HG03064 (cell line): ENCODE measurements around the gene ZYG11B.
"Not testable (repeated sequence)": the region's sequence is repeated elsewhere in the genome, so short reads cannot be mapped to it uniquely, and the experiment has no call there.

Source experiments
- ATAC-seq: cut with Tn5 transposase; IDR thresholded peaks from one replicate; pipeline ENCODE4 v1.9.1; 2021; ENCODE audit warnings: low read depth; ENCODE audit not compliant: unreplicated experiment

Gene ZYG11B

DNA sequence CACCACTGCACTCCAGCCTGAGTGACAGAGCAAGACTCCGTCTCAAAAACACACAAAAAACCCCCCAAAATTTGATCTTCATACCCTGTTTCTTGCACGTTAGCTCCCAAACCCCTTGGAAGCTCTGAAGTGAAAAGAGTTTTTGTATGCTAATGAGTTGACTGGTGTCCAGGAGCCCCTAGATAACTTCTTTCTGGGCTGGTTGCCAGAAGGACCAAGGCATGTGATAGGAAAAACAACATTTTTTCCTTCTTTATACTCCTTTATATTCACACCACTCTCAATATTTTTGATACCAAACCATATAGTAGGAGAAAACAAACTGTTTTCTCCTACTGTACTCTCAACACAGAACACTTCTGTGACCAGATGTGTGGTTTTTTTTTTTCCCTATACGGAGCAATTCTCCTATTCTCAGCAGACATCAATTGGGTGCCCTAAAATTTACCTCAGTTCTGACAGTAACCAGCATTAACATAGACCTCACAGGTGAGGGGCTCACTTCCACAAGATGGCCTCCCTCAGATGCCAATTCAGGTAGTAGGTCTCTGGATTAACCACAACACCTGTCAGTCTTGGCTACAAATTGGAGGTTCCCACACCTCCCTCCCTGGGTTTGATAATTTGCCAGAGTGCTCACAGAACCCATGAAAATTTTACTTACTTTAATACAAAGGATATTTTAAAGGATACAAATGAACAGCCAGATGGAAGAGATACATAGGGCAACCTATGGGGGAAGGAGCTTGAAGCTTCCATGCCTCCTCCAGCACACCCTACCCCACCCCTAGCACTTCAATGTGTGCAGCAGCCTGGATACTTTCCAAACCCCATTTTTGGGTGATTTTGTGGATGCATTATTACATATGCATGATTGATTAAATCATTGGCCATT is 25.6 kb downstream of the ZYG11B start:
- ATAC-seq = no peak

DNA sequence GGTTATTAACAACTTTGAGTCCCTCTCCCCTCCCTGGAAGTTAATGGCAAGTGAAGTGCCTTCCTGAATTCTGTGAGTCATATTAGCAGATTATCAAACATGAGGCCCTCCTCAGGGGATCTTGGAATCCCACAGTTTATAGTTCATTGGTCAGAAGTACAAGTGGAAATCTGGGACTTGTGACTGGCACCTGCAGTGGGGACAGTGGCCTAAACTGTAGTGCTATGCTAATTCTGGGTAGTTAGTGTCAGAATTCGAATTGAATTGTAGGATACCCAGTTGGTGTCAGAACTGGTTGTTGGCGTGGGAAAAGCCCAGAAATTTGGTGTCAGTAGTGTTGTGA is 26.2 kb downstream of the ZYG11B start:
- no peak for ATAC-seq

DNA sequence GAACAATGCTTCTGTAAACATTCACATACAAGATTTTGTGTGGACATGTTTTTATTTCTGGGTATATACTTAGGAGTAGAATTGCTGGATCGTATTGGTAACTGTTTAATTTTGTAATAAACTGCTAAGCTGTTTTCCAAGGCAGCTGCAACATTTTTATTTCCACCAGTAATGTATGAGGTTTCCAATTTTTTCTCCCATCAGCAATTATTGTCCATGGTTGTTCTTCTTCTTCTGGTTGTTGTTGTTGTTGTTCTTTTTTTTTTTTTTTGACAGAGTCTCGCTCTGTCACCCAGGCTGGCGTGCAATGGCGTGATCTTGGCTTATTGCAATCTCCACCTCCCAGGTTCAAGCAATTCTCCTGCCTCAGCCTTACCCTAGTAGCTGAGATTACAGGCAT is 26.9 kb downstream of the ZYG11B start:
- no peak for ATAC-seq

DNA sequence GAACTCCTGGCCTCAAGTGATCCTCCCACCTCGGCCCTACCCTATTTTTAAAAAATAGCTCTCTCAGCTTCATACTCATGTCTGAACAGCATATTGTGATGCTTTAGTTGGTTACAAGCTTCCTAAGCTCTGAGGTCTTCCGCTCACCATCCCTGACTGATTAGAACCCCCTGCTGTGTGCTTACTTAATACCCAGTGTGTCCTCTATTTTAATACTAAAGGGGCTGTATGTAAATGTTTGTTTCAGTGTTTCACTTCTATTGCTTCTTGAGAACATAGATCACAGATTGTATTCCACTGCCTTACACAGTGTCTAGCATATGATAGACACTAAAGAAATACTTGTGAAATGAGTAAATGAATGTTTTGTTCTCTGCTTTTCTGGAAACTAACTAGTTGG is 29.8 kb downstream of the ZYG11B start:
- ATAC-seq = no peak

DNA sequence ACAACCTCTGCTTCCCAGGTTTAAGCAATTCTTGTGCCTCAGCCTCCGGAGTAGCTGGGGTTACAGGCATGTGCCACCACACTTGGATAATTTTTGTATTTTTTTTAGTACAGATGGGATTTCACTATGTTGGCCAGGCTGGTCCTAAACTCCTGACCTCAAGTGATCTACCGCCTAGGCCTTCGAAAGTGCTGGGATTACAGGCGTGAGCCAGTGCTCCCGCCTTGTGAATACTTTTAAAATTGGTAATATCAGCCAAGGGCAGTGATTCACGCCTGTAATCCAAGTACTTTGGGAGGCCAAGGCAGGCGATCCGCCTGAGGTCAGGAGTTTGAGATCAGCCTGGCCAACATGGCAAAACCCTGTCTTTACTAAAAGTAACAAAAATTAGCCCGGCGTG is 33.7 kb downstream of the ZYG11B start:
- ATAC-seq = no peak

DNA sequence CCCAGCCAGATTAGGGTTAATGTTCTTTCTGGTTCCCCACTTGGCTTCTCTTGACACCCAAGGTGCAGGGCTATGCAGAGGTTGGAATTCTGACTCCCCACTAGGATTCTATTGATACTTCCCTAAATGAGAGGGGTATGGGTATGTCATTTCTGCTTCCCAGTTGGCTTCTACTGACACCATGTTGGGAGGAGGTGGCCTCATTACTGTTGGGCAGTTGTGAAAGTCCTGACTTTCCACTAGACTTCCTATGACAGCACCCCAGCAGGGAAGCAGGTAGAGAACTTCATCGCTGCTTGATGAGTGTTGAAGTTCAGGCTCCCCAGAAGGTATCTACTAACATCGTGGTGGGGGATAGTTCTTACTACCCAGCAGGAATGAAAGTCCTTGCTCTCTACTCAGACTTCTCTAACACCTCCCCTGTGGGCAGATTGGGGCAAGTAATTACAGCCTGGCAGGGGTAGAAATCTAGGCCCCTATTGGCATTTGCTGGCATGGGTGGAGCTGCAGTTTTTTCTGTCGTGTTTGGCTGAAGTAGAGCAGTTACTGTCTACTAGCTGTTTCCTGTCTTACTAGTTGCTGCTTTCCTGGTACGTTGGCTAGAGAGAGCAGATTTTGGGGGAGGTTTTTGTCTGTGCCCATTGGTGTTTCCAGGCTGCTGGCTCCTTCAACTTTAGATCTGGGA is 41.5 kb downstream of the ZYG11B start:
- no peak for ATAC-seq

DNA sequence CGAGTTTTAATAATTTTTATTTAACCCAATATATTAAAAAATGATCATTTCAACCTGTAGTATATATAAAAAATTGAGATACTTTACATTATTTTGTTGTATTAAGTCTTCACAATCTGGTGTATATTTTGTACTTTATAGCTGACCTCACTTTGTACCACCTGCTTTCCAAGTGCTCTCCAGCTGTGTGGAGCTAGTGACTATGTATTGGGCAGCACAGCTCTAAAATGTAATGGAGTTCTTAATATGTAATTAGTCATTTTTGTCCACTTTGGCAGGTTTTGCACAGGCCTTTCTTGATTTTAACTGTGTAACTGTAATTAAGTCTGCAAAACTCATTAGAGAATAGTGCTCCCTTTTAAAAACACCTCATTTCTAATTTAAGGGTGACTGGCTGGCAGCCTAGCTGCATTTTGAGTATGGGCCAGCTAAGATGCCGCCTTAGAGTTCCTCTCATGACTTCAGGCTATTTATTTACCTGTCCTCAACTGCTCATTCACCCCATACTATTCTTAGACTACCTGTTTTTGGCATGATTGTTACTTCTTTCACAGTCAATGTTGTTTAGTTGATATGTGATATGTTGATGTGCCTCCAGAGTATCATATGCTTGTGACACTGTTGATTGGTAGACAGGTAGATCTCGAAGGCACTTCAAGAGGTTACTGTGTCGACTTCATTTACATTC is 43.2 kb downstream of the ZYG11B start:
- ATAC-seq = no peak

DNA sequence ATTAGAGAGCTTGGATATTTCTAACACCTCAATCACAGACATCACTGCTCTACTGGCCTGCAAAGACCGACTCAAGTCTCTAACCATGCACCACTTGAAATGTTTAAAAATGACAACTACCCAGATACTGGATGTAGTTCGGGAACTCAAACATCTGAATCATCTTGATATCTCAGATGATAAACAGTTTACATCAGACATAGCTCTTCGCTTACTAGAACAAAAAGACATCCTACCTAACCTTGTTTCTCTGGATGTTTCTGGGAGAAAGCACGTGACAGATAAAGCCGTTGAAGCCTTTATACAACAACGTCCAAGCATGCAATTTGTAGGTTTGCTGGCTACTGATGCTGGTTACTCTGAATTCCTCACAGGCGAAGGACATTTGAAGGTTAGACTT is 45.1 kb downstream of the ZYG11B start:
- no peak for ATAC-seq

DNA sequence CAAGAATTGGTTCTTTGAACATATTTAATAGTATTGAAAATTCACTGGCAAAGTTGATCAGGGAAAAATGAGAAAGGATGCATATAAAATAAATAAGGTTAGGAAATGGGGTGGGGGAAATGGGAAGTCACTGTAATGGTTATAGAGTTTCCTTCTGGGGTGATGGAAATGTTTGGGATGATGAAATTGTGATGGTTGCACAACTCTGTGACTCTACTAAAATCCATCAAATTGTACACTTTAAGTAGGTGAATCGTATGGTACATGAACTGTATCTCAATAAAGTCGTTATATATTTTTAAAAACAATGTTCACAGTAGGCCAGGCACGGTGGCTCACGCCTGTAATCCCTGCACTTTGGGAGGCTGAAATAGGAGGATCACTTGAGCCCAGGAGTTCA is 59.9 kb downstream of the ZYG11B start:
- ATAC-seq = no peak

DNA sequence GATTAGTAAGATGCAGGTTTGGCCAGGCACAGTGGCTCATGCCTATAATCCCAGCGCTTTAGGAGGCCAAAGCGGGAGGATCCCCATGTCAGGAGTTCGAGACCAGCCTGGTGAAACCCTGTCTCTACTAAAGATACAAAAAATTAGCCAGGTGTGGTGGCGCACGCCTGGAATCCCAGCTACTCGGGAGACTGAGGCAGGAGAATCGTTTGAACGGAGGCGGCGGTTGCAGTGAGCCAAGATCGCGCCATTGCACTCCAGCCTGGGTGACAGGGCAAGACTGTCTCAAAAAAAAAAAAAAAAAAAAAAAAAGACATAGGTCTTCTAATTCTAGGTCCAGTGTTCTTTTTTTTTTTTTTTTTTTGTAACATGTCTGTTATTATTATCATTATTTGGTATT is 64.2 kb downstream of the ZYG11B start:
- not testable (repeated sequence) for ATAC-seq

DNA sequence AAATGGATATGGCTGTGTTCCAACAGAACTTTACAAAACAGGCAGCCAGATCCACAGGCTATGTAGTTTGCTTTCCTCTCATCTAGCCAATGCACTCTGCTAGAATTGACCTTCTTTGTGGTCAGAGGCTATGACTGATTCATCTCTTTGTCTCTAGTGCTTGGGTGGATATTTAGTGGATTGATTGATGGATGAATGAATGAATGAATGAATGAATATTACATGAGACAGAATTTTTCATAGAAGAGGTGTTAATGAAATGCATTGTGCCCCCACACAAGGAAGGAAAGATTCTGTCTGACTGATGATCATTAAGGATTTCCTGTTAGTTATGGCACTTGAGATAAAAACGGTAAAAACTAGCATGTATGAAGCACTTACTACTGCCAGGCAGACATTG is 65.8 kb downstream of the ZYG11B start:
- no peak for ATAC-seq

DNA sequence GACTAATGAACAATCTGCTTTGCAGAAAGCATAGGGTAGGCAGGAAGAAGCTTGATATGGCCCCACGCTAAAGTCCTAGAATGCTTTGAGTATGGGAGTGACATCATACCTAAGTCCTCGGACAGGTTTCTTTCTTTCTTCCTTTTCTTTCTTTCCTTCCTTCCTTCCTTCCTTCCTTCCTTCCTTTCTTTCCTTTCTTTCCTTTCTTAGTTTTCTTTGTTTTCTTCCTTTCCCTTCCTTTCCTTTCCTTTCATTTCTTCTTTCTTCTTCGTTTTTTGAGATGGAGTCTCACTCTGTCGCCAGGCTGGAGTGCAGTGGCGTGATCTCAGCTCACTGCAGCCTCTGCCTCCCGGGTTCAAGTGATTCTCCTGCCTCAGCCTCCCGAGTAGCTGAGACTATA is 67.5 kb downstream of the ZYG11B start:
- ATAC-seq = not testable (repeated sequence)

DNA sequence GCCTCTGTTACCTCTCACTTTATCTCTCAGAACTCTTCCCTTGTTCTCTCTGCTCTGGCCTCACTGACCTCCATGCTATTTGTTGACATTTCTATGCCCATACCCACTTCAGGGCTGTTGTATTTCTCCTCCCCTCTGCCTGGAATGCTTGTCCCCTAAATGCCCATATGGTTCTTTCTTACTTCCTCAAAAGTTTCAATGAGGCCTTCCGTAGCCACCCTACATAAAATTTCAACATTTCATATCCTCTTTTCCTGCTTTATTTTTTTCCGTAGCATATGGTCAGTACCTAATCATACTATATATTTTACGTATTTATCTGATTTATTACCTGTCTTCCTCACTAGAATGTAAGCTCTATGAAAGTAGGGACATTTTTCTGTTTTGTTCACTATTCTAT is 69.2 kb downstream of the ZYG11B start:
- ATAC-seq = no peak

DNA sequence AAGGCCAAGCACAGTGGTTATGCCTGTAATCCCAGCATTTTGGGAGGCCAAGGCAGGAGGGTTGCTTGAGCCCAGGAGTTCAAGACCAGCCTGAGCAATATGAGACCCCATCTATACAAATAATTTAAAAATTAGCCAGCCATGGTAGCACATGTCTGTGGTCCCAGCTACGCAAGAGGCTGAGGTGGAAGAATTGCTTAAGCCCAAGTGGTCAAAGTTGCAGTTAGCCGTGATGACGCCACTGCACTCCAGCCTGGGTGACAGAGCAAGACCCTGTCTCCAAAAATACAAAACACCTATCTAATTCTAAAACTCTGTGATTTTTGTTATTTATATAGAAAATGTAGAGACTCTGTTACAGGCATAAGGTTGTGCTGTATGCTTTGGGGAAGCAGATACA is 72.1 kb downstream of the ZYG11B start:
- ATAC-seq = no peak

DNA sequence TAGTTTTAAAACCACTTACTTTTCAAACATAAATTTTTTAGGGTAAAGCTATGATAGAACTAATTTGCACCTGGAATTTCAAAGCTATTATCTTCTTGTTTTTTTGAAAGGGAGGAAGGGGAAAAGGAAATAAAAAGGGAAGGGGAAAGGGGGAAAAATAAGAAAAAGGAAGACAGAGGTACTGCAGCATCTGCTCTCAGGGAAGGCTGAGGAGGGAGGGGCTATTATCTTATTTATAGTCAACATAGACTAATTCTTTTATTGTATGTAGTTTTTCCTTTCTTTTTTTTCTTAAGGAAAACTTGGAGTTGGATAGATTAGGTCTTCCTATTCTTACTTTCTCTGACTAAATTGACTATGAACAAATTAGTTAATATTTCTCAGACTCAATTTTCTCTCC is 74.8 kb downstream of the ZYG11B start:
- ATAC-seq = no peak

DNA sequence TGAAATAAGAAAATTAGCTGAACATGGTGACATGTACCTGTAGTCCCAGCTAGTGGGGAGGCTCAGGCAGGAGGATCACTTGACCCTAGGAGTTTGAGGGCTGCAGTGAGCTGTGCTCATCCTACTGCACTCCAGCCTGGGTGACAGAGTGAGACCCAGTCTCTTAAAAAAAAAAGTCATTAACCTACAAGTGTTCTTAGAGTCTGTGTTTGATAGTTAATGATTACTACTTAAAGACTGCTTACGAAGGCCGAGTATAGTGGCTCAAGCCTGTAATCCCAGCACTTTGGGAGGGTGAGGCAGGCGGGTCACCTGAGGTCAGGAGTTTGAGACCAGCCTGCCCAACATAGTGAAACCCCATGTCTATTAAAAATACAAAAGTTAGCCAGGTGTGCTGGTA is 77.8 kb downstream of the ZYG11B start:
- ATAC-seq = not testable (repeated sequence)

DNA sequence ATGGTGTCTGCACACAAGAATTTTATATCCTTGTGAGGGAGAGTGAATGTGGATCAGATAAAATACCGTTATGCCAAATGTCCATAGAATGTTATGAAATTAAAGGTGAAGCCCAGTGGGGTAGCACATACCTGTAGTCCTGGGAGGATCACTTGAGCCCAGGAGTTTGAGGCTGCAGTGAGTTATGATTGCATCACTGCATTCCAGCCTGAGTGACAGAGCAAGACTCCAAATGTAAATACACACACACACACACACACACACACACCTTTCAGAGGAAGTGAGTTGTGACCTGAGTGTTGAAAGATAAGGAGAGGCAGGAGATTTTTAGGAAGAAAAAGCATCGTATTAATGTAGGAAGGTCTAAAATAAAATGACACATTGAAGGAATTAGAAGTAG is 88.2 kb downstream of the ZYG11B start:
- ATAC-seq = no peak

DNA sequence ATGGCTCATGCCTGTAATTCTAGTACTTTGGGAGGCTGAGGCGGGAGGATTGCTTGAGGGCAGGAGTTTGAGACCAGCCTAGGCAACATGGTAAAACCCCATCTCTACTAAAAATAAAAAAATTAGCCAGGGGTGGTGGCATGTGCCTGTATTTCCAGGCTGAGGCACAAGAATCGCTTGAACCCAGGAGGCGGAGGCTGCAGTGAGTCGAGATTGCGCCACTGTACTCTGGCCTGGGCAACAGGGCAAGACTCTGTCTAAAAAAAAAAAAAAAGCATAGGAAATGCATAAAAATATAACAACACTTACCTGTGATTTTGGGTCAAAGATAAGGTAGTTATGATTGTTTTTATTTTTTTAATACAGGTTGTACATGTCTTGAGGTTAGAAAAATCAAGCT is 94.6 kb downstream of the ZYG11B start:
- ATAC-seq = not testable (repeated sequence)

DNA sequence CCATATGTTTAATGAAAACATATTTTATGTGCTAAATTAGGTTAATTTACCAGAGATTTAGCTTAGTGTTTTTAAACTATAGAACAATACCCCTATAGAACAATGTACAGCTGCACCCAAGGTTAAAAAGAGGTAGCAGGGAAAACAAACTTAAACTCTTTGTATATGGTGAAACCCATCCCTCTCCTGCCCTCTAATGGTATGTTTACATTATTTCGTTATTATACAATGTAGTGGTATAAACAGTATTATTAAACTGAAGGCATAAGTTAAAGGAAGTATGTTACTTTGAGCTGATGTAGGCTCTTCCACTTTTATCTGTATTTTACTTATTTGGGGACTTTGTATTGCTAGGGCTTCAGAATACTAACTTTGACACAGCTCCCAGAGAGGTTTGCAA is 99.6 kb downstream of the ZYG11B start:
- ATAC-seq = no peak

DNA sequence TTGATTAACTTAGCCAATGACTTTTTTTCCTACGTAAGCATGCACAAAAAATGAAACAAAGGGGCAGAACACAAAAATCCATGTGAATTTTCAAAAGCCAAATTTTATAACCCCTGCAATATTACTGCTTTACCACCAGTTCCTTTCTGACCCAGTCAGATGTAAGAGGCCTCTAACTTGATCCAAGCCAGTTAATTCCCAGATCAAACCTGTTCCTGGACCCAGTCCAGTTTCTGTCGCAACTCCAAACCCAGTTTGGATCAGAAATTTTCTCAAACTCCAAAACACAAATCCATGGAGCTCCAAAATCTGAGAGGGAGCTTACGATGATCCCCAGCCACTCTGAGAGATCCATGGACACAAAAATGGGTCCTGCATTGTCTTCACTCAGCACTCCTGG is 108.5 kb downstream of the ZYG11B start:
- no peak for ATAC-seq

DNA sequence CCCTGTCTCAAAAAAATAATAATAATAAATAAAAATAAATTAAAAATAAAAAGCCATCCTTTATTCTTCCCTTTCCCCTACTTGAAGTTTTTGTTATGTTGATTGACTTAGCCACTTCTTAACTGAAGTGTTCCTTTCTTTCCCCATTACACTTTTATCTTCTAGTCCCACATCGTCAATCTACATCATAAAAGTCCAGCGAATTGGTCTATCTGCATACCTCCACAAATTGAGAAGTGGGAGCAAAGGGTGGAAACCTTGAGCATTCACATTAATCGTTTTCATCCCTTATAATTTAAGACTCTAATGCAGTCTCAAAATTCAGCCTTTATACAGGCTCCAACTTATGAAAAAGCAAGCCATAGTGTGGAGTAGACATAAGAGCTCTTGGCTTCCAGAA is 109.8 kb downstream of the ZYG11B start:
- no peak for ATAC-seq

DNA sequence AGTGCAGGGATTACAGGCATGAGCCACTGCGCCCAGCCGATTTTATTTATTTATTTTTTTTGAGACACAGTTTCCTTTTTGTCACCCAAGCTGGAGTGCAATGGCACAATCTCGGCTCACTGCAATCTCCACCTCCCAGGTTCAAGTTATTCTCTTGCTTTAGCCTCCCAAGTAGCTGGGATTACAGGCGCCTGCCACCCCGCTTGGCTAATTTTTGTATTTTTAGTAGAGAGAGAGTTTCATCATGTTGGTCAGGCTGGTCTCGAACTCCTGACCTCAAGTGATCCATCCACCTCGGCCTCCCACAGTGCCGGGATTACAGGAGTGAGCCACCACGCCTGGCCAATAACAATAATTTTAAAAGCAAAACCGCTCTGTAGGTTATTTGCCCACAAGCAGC is 112.9 kb downstream of the ZYG11B start:
- ATAC-seq = not testable (repeated sequence)
